ENCODE measurements around the gene KIF25.

DNA sequence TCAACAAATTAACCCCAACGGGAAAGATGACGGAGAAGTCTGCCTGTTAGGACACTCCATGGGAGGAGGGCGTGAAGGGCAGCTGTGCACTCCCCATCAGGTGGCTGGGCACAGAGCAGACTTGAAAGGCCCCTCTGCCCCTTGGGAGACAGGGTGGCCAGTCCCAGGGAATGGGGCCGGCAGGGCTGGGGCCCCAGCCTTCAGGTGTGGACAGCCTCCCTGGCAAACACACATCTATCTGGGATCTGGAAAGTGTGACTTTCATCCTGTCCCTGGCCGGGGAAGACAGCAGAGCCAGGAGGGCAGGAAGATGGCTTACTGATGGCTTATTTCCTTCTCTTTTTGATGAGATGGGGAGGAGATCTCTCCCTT is 86.0 kb downstream of the KIF25 start:
- TF ChIP-seq, protein P1, sequence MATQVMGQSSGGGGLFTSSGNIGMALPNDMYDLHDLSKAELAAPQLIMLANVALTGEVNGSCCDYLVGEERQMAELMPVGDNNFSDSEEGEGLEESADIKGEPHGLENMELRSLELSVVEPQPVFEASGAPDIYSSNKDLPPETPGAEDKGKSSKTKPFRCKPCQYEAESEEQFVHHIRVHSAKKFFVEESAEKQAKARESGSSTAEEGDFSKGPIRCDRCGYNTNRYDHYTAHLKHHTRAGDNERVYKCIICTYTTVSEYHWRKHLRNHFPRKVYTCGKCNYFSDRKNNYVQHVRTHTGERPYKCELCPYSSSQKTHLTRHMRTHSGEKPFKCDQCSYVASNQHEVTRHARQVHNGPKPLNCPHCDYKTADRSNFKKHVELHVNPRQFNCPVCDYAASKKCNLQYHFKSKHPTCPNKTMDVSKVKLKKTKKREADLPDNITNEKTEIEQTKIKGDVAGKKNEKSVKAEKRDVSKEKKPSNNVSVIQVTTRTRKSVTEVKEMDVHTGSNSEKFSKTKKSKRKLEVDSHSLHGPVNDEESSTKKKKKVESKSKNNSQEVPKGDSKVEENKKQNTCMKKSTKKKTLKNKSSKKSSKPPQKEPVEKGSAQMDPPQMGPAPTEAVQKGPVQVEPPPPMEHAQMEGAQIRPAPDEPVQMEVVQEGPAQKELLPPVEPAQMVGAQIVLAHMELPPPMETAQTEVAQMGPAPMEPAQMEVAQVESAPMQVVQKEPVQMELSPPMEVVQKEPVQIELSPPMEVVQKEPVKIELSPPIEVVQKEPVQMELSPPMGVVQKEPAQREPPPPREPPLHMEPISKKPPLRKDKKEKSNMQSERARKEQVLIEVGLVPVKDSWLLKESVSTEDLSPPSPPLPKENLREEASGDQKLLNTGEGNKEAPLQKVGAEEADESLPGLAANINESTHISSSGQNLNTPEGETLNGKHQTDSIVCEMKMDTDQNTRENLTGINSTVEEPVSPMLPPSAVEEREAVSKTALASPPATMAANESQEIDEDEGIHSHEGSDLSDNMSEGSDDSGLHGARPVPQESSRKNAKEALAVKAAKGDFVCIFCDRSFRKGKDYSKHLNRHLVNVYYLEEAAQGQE (IDR thresholded peaks at IDR 0.05), result no peak
- TF ChIP-seq CTCF (IDR thresholded peaks at IDR 0.05), result no peak
- TF ChIP-seq SMC3 (IDR thresholded peaks at IDR 0.05), result no peak
- TF ChIP-seq RFX5 (IDR thresholded peaks at IDR 0.05), result no peak
- no peak for TF ChIP-seq RNF2 (IDR thresholded peaks at IDR 0.05; ENCODE audit: borderline replicate concordance, low read depth)
- TF ChIP-seq CHD2 (IDR thresholded peaks at IDR 0.05; ENCODE audit: low read length, partially characterized antibody), result no peak
- no peak for TF ChIP-seq CBX8 (IDR thresholded peaks at IDR 0.05)
- TF ChIP-seq, protein P2, sequence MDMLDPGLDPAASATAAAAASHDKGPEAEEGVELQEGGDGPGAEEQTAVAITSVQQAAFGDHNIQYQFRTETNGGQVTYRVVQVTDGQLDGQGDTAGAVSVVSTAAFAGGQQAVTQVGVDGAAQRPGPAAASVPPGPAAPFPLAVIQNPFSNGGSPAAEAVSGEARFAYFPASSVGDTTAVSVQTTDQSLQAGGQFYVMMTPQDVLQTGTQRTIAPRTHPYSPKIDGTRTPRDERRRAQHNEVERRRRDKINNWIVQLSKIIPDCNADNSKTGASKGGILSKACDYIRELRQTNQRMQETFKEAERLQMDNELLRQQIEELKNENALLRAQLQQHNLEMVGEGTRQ (IDR thresholded peaks at IDR 0.05), result no peak
- no peak for TF ChIP-seq CHD4 (IDR thresholded peaks at IDR 0.05; ENCODE audit: borderline replicate concordance)
- no peak for TF ChIP-seq EP300 (IDR thresholded peaks at IDR 0.05)

All from A549 (cell line).